Measurements from ENCODE around the gene IFITM2.
"Not testable (repeated sequence)": the region's sequence is repeated elsewhere in the genome, so short reads cannot be mapped to it uniquely, and the experiment has no call there.

Gene IFITM2

GRCh38 chr11:311013-311748, 3.6 kb downstream of the IFITM2 start:
- DNase-seq = not testable (repeated sequence)

DNA sequence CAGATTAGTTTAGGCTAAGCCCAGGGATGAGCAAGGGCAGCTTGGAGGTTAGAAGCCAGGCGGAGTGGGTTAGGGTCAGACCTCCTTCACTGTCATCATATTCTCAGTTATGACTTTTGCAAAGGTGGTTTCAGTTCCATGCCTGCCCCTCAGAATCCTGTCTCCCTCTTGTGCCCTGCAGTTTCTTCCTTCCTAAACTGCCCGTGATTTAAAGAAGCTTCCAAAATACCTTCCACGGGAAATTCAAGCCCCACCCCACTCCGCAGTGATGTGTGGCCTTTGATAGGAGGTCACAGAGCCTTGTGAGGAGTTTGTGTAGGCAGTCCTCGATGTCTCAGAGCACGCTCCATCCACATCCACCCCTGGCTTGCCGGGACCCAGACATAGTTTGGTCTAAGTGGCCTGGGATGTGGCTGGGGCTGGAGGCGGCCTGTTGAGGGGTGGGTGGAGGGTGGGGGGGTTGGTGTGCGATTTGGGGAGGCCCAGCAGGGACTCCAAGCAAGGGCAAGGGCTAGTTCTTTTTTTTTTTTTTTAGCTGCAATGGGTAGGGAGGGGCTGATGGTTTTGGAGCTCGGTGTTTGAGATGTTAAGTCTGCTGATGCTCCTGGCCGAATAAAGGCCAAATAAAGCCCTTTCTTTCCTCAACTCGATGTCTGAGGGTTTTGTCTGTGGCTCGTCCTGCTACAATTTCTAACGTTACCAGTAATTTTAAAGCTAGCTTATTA, 4.6 kb downstream of the IFITM2 start:
- no peak for DNase-seq

GRCh38 chr11:313304-313786, 5.7 kb downstream of the IFITM2 start:
- no peak for DNase-seq

DNA sequence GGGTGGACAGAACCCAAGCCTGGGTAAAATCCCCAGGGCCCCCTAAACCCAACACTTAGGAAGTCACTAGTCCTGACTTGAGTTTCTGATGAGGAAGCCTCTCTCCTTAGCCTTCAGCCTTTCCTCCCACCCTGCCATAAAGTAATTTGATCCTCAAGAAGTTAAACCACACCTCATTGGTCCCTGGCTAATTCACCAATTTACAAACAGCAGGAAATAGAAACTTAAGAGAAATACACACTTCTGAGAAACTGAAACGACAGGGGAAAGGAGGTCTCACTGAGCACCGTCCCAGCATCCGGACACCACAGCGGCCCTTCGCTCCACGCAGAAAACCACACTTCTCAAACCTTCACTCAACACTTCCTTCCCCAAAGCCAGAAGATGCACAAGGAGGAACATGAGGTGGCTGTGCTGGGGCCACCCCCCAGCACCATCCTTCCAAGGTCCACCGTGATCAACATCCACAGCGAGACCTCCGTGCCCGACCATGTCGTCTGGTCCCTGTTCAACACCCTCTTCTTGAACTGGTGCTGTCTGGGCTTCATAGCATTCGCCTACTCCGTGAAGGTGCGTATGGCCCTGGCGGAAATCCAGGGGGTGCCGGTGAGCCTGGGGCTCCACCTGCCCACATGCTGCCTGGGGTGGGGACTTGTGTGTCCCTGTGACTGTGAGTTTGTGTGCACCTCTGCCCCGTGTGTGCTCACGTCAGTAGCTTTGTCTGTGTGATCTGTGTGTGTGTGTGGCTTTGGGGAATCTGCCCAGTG, 6.4 kb downstream of the IFITM2 start, which contains the start of gene IFITM1:
TSS of gene IFITM1 (plus strand) at position 254 of the 767 bp plus-strand sequence. CDS start at position 385, 131 bp downstream.
- no peak for DNase-seq

GRCh38 chr11:314554-314875, 6.9 kb downstream of the IFITM2 start:
- not testable (repeated sequence) for DNase-seq

DNA sequence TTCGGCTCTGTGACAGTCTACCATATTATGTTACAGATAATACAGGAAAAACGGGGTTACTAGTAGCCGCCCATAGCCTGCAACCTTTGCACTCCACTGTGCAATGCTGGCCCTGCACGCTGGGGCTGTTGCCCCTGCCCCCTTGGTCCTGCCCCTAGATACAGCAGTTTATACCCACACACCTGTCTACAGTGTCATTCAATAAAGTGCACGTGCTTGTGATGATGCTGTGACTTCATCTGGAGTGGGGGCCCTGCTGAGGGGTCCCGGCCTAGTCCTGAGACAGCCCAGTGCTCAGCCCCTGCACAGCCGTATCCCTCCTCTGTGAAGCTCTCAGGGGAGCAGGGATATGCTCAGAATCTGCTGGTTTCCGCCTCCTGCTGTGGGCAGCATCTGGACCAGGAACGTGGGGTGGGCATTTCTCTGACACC, 7.5 kb downstream of the IFITM2 start:
- DNase-seq = no peak

DNA sequence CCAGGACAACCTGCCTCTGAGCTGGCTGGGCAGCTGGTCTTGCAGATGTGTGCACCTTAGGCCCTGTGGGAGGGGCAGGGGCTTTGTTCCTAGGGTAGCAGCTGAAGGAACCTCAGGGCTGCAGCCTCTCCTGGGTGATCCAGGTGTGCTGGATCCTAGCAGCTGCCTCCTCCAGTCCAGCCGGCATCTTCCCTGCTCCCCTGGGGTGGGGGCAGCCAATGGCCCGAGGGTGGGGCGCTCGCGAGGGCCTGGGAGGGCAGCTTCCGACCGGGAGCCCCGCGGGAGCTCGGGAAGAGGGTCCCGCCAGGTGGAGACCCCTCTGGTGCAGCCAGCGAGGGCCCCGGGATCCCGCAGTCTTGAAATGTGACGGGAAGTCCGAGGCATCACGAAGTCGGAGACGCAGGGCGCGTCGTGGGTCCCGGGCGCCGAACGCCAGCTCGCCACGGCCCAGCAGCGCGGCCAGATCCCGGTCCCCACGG, 7.9 kb downstream of the IFITM2 start:
- no peak for DNase-seq

DNA sequence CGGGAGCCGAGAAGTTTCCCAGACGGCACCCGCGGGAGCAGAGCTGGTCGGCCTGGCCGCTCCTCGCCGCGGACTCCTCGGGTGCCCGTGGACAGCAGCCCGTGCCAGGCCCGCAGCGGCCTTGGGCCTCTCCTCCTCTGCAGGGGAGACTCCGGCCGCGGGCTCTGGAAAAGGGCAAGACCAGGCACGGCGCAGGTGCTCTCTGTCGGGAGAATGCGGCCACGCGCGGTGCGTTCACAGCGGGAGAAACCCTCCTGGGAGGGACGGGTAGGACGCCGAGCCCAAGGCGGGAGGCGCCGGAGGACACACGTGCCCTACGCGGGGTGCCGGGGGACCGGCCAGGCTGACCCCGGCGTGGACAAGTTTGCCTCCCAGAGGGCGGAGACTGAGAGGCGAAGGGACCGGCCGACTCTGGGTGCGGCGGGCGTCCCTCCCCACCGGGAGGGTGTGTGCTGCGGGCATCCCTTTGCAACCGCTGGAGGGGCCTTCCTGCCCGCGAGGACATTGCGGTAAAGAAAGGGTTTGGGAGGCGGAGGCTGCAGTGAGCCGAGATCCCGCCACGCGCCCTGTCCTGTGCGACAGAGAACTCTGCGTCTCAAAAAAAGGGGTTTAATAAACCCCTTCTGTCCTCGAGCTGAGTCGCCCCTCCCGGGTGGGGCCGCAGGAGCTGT, 8.6 kb downstream of the IFITM2 start:
- no peak for DNase-seq

GRCh38 chr11:316891-317301, 9.3 kb downstream of the IFITM2 start:
- no peak for DNase-seq

- not testable (repeated sequence) for DNase-seq
Observed at GRCh38 chr11:317668-318404, 10.2 kb downstream of the IFITM2 start.

- not testable (repeated sequence) for DNase-seq
Observed at GRCh38 chr11:318405-319120, 10.9 kb downstream of the IFITM2 start.

DNA sequence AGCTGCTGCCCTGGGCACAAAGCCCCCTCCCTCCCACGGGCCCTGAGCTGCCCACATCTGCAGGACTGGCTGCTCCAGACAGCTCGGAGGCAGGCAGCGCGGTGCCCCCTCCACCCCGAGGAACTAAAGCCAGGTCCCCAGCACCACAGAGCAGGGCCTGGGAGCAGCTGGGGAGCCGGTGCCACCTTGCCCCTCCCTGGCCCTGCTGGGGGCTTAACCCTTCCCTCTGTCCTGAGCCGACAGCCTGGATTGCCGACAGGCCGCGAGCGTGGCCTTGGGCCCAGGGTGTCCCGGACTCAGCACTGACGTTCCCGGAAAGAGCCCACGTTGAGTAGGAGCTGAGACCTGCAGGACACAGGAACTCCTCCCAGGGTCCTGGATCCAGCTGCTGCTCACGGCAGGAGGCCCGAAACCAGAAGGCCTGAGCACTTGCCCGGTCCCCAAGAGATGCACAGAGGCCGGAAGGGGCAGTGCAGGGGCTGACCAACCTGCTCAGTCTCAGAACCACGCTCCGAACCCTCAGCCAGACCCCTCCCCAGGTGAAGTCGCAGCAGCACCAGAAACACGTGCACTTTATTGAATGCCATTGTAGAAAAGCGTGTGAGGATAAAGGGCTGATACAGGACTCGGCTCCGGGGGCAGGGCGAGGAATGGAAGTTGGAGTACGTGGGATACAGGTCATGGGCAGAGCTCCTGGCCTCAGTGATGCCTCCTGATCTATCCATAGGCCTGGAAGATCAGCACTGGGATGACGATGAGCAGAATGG, 11.7 kb downstream of the IFITM2 start:
- DNase-seq = not testable (repeated sequence)

- not testable (repeated sequence) for DNase-seq
Observed at GRCh38 chr11:319888-320273, 12.3 kb downstream of the IFITM2 start.

- no peak for DNase-seq
Observed at GRCh38 chr11:324156-324555, 16.5 kb downstream of the IFITM2 start.

GRCh38 chr11:324593-325517, 17.2 kb downstream of the IFITM2 start:
- DNase-seq = not testable (repeated sequence)

- DNase-seq = no peak
Observed at GRCh38 chr11:325796-326591, 18.4 kb downstream of the IFITM2 start.

GRCh38 chr11:326592-326841, 18.9 kb downstream of the IFITM2 start:
- DNase-seq = no peak

- no peak for DNase-seq
Observed at GRCh38 chr11:326842-327580, 19.4 kb downstream of the IFITM2 start.
